Stimulated activated naive B cell treated with anti-CD40 and anti-IgM and Interleukin-4, amounts not matched to agents 10 μg/mL and 1 μg/mL and 100 μg/mL, for 72 hours (primary cell): ENCODE data around the gene SPTBN5.

ENCODE experiments used
- ATAC-seq, 2 donors: fragments of 150-1000 bp; cut with Tn5 transposase; replicated peaks; 2 replicates each; pipeline ENCODE4 v1.10.0; 2021; ENCODE audit warnings: moderate library complexity in 1 of 2
- DNase-seq: peaks from one replicate; pipeline ENCODE4 v3.0.0; 2021
- H3K27ac Mint-ChIP-seq: one replicate; pipeline ENCODE4 v1.8.0; 2022; ENCODE audit warnings: mild to moderate bottlenecking, mixed read lengths
- H3K27me3 Mint-ChIP-seq, 2 donors: one replicate each; pipeline ENCODE4 v1.8.0; 2022; ENCODE audit warnings: mixed read lengths in 2 of 2
- H3K36me3 Mint-ChIP-seq, 2 donors: one replicate each; pipeline ENCODE4 v1.8.0; 2022; ENCODE audit warnings: mixed read lengths in 2 of 2, mild to moderate bottlenecking in 1 of 2
- H3K4me1 Mint-ChIP-seq, 2 donors: one replicate each; pipeline ENCODE4 v1.8.0; 2022; ENCODE audit warnings: mixed read lengths in 2 of 2, mild to moderate bottlenecking in 1 of 2
- H3K4me3 Mint-ChIP-seq, 2 donors: one replicate each; pipeline ENCODE4 v1.8.0; 2022; ENCODE audit warnings: mild to moderate bottlenecking in 2 of 2, mixed read lengths in 2 of 2, moderate library complexity in 1 of 2
- H3K9me3 Mint-ChIP-seq, 2 donors: one replicate each; pipeline ENCODE4 v1.8.0; 2022; ENCODE audit warnings: mixed read lengths in 2 of 2, mild to moderate bottlenecking in 1 of 2

SPTBN5 gene

GRCh38 chr15:41932101-41932500 lies 38.2 kb upstream of the SPTBN5 start:
- no peaks in the 10 kb centered on the region for H3K27me3 Mint-ChIP-seq
- peaks cover 43 to 46% of the 10 kb centered on the region in 2 donors for H3K36me3 Mint-ChIP-seq
- H3K9me3 Mint-ChIP-seq, result no peaks in the 10 kb centered on the region
- ATAC-seq (no peak), DNase-seq (no peak)
- no peak overlapping the region for H3K4me3 Mint-ChIP-seq
- H3K27ac Mint-ChIP-seq, result peak overlapping the region; percentile 77
- H3K4me1 Mint-ChIP-seq, result peaks cover 53 to 89% of the 10 kb centered on the region in 2 donors

- Mint-ChIP-seq H3K27ac (peak overlapping the region; percentile 90), H3K4me1 (peaks cover 54 to 89% of the 10 kb centered on the region in 2 donors), H3K36me3 (peaks cover 44 to 45% of the 10 kb centered on the region in 2 donors), H3K4me3 (peak overlapping the region; percentile 36 to 63), H3K27me3 (no peaks in the 10 kb centered on the region), H3K9me3 (no peaks in the 10 kb centered on the region)
- DNase-seq (no peak), ATAC-seq (no peak)
These were observed 37.0 kb upstream of the SPTBN5 start for GRCh38 chr15:41930867-41931222.

GRCh38 chr15:41930221-41930866 lies 36.5 kb upstream of the SPTBN5 start:
- peaks cover 51 to 89% of the 10 kb centered on the region in 2 donors for H3K4me1 Mint-ChIP-seq
- H3K27ac Mint-ChIP-seq, result peak overlapping the region; percentile 90
- ATAC-seq (peak; percentile 8 to 17), DNase-seq (peak; percentile 27)
- no peaks in the 10 kb centered on the region for H3K27me3 Mint-ChIP-seq
- H3K9me3 Mint-ChIP-seq, result no peaks in the 10 kb centered on the region
- H3K4me3 Mint-ChIP-seq, result peak overlapping the region; percentile 63 to 72
- peaks cover 44 to 45% of the 10 kb centered on the region in 2 donors for H3K36me3 Mint-ChIP-seq

GRCh38 chr15:41928637-41929620 lies 35.1 kb upstream of the SPTBN5 start:
- peaks cover 47% of the 10 kb centered on the region in 2 donors for H3K36me3 Mint-ChIP-seq
- peak overlapping the region; percentile 90 for H3K27ac Mint-ChIP-seq
- peak overlapping the region; percentile 55 to 63 for H3K4me3 Mint-ChIP-seq
- DNase-seq (peak; percentile 94), ATAC-seq (peak; percentile 92 to 94)
- peaks cover 48 to 89% of the 10 kb centered on the region in 2 donors for H3K4me1 Mint-ChIP-seq
- H3K27me3 Mint-ChIP-seq, result no peaks in the 10 kb centered on the region
- H3K9me3 Mint-ChIP-seq, result no peaks in the 10 kb centered on the region

GRCh38 chr15:41928100-41928499 lies 34.2 kb upstream of the SPTBN5 start:
- H3K27ac Mint-ChIP-seq, result peak overlapping the region; percentile 37
- peaks cover 48 to 49% of the 10 kb centered on the region in 2 donors for H3K36me3 Mint-ChIP-seq
- peaks cover 1% of the 10 kb centered on the region in 2 donors for H3K9me3 Mint-ChIP-seq
- peaks cover 52 to 89% of the 10 kb centered on the region in 2 donors for H3K4me1 Mint-ChIP-seq
- peak overlapping the region; percentile 55 to 63 for H3K4me3 Mint-ChIP-seq
- DNase-seq, result no peak
- no peaks in the 10 kb centered on the region for H3K27me3 Mint-ChIP-seq
- no peak for ATAC-seq

- no peaks in the 10 kb centered on the region for H3K27me3 Mint-ChIP-seq
- H3K9me3 Mint-ChIP-seq, result peaks cover 3 to 7% of the 10 kb centered on the region in 2 donors
- H3K36me3 Mint-ChIP-seq, result peaks cover 48 to 49% of the 10 kb centered on the region in 2 donors
- peaks cover 56 to 89% of the 10 kb centered on the region in 2 donors for H3K4me1 Mint-ChIP-seq
- ATAC-seq (peak; percentile 42 to 44), DNase-seq (no peak)
- peak overlapping the region; percentile 37 for H3K27ac Mint-ChIP-seq
- peak overlapping the region; percentile 55 to 63 for H3K4me3 Mint-ChIP-seq
These were observed 33.7 kb upstream of the SPTBN5 start for GRCh38 chr15:41927536-41927935.

- Mint-ChIP-seq H3K36me3 (peaks cover 52 to 53% of the 10 kb centered on the region in 2 donors), H3K27me3 (no peaks in the 10 kb centered on the region), H3K9me3 (peaks cover 10 to 13% of the 10 kb centered on the region in 2 donors), H3K4me3 (peak overlapping the region; percentile 52 to 73), H3K27ac (peak overlapping the region; percentile 85), H3K4me1 (peaks cover 56 to 93% of the 10 kb centered on the region in 2 donors)
- ATAC-seq (no peak), DNase-seq (no peak)
These were observed 32.6 kb upstream of the SPTBN5 start for GRCh38 chr15:41926185-41927056.

- Mint-ChIP-seq H3K4me3 (no peak overlapping the region), H3K9me3 (peaks cover 12 to 16% of the 10 kb centered on the region in 2 donors), H3K27ac (no peak overlapping the region), H3K36me3 (peaks cover 63 to 65% of the 10 kb centered on the region in 2 donors), H3K4me1 (peaks cover 63 to 100% of the 10 kb centered on the region in 2 donors), H3K27me3 (no peaks in the 10 kb centered on the region)
- ATAC-seq, result no peak
- no peak for DNase-seq
These were observed 31.3 kb upstream of the SPTBN5 start for GRCh38 chr15:41925086-41925608.

GRCh38 chr15:41923401-41923997 lies 29.6 kb upstream of the SPTBN5 start:
- peaks cover 64 to 100% of the 10 kb centered on the region in 2 donors for H3K4me1 Mint-ChIP-seq
- H3K27me3 Mint-ChIP-seq, result no peaks in the 10 kb centered on the region
- peaks cover 12 to 16% of the 10 kb centered on the region in 2 donors for H3K9me3 Mint-ChIP-seq
- peak overlapping the region; percentile 66 for H3K27ac Mint-ChIP-seq
- peaks cover 71 to 79% of the 10 kb centered on the region in 2 donors for H3K36me3 Mint-ChIP-seq
- H3K4me3 Mint-ChIP-seq, result peak overlapping the region; percentile 17 to 47
- peak; percentile 62 to 67 for ATAC-seq
- DNase-seq, result no peak

GRCh38 chr15:41922353-41922752 lies 28.5 kb upstream of the SPTBN5 start:
- H3K9me3 Mint-ChIP-seq, result peaks cover 12 to 16% of the 10 kb centered on the region in 2 donors
- peaks cover 68 to 100% of the 10 kb centered on the region in 2 donors for H3K4me1 Mint-ChIP-seq
- H3K36me3 Mint-ChIP-seq, result peaks cover 79 to 90% of the 10 kb centered on the region in 2 donors

GRCh38 chr15:41921639-41922038 lies 27.8 kb upstream of the SPTBN5 start:
- peaks cover 80 to 91% of the 10 kb centered on the region in 2 donors for H3K36me3 Mint-ChIP-seq
- peaks cover 12 to 16% of the 10 kb centered on the region in 2 donors for H3K9me3 Mint-ChIP-seq
- no peak for DNase-seq
- H3K27ac Mint-ChIP-seq, result peak overlapping the region; percentile 80
- peaks cover 63 to 100% of the 10 kb centered on the region in 2 donors for H3K4me1 Mint-ChIP-seq
- H3K27me3 Mint-ChIP-seq, result no peaks in the 10 kb centered on the region
- H3K4me3 Mint-ChIP-seq, result peak overlapping the region; percentile 17 to 19
- ATAC-seq, result no peak

More at GRCh38 chr15:41922353-41922752, 28.5 kb upstream of the SPTBN5 start:
- no peaks in the 10 kb centered on the region for H3K27me3 Mint-ChIP-seq
- H3K27ac Mint-ChIP-seq, result peak overlapping the region; percentile 51
- peak overlapping the region in 1 of 2 donors; percentile 22 for H3K4me3 Mint-ChIP-seq
- ATAC-seq (no peak), DNase-seq (no peak)

- no peak for ATAC-seq
These were observed 27.3 kb upstream of the SPTBN5 start for GRCh38 chr15:41921167-41921566.

More at GRCh38 chr15:41921167-41921566, 27.3 kb upstream of the SPTBN5 start:
- peaks cover 12 to 16% of the 10 kb centered on the region in 2 donors for H3K9me3 Mint-ChIP-seq
- no peaks in the 10 kb centered on the region for H3K27me3 Mint-ChIP-seq
- H3K4me1 Mint-ChIP-seq, result peaks cover 63 to 100% of the 10 kb centered on the region in 2 donors
- DNase-seq, result no peak
- H3K4me3 Mint-ChIP-seq, result peak overlapping the region; percentile 17 to 19
- H3K36me3 Mint-ChIP-seq, result peaks cover 80 to 91% of the 10 kb centered on the region in 2 donors
- H3K27ac Mint-ChIP-seq, result peak overlapping the region; percentile 80
